GM19239 (cell line): ENCODE measurements around the gene HMGB4.

Experiments used
- DNase-seq: peaks from one replicate; pipeline ENCODE4 v3.0.0; 2011; ENCODE audit warnings: low spot score; ENCODE audit not compliant: insufficient read length
- FAIRE-seq: peaks from 2 replicates; lab custom pipeline; 2011; peaks lifted over from hg19 to GRCh38; lab: Jason Lieb, UNC

The HMGB4 gene

GRCh38 chr1:33863779-33864178, at the start of gene HMGB4:
Gene HMGB4, plus strand, starts transcription at chr1:33864079. Its CDS starts 113 bp downstream, at chr1:33864192.
- no peak for FAIRE-seq
- no peak for DNase-seq

GRCh38 chr1:33814166-33814565, 49.7 kb upstream of the HMGB4 start:
- no peak for FAIRE-seq
- DNase-seq: no peak

GRCh38 chr1:33815061-33815460, 48.8 kb upstream of the HMGB4 start:
- FAIRE-seq (no peak), DNase-seq (no peak)

- no peak for FAIRE-seq
- no peak for DNase-seq
Observed at GRCh38 chr1:33818071-33818470, 45.8 kb upstream of the HMGB4 start.

- no peak for FAIRE-seq
- no peak for DNase-seq
Observed at GRCh38 chr1:33819290-33819912, 44.5 kb upstream of the HMGB4 start.

GRCh38 chr1:33819913-33820311, 44.0 kb upstream of the HMGB4 start:
- FAIRE-seq: no peak
- no peak for DNase-seq

- FAIRE-seq (no peak), DNase-seq (no peak)
Observed at GRCh38 chr1:33820804-33821203, 43.1 kb upstream of the HMGB4 start.

- no peak for FAIRE-seq
Observed at GRCh38 chr1:33821291-33821690, 42.6 kb upstream of the HMGB4 start.

GRCh38 chr1:33822396-33822795, 41.5 kb upstream of the HMGB4 start:
- DNase-seq (no peak), FAIRE-seq (no peak)

More at GRCh38 chr1:33821291-33821690, 42.6 kb upstream of the HMGB4 start:
- DNase-seq: no peak

- no peak for FAIRE-seq
- DNase-seq: no peak
Observed at GRCh38 chr1:33823401-33823800, 40.5 kb upstream of the HMGB4 start.

- DNase-seq (no peak), FAIRE-seq (no peak)
Observed at GRCh38 chr1:33823830-33824229, 40.0 kb upstream of the HMGB4 start.

- DNase-seq: no peak
- no peak for FAIRE-seq
Observed at GRCh38 chr1:33824321-33824720, 39.6 kb upstream of the HMGB4 start.

GRCh38 chr1:33824971-33825370, 38.9 kb upstream of the HMGB4 start:
- FAIRE-seq (no peak), DNase-seq (no peak)

GRCh38 chr1:33825506-33825905, 38.4 kb upstream of the HMGB4 start:
- DNase-seq (no peak), FAIRE-seq (no peak)

- no peak for DNase-seq
- FAIRE-seq: no peak
Observed at GRCh38 chr1:33826311-33826710, 37.6 kb upstream of the HMGB4 start.

- no peak for DNase-seq
- no peak for FAIRE-seq
Observed at GRCh38 chr1:33826711-33827110, 37.2 kb upstream of the HMGB4 start.

GRCh38 chr1:33828059-33828458, 35.8 kb upstream of the HMGB4 start:
- FAIRE-seq (no peak), DNase-seq (no peak)

- FAIRE-seq (no peak), DNase-seq (no peak)
Observed at GRCh38 chr1:33828654-33829053, 35.2 kb upstream of the HMGB4 start.

GRCh38 chr1:33836911-33837310, 27.0 kb upstream of the HMGB4 start:
- FAIRE-seq: no peak
- DNase-seq: no peak

- FAIRE-seq (no peak), DNase-seq (no peak)
Observed at GRCh38 chr1:33837635-33838034, 26.2 kb upstream of the HMGB4 start.

- DNase-seq (no peak), FAIRE-seq (no peak)
Observed at GRCh38 chr1:33841494-33841893, 22.4 kb upstream of the HMGB4 start.

- DNase-seq (no peak), FAIRE-seq (peak; percentile 53)
Observed at GRCh38 chr1:33842348-33842747, 21.5 kb upstream of the HMGB4 start.

- FAIRE-seq (no peak), DNase-seq (no peak)
Observed at GRCh38 chr1:33844166-33844565, 19.7 kb upstream of the HMGB4 start.
